GM12878 (cell line): ENCODE measurements around the gene CCT6A. TPM values are rescaled to one million over a fixed set of nuclear protein-coding genes. Genes with fewer than 3 reads are reported as not detected.

ENCODE experiments used
- CBFB ChIP-seq: IDR thresholded peaks from 2 replicates; pipeline ENCODE4 v1.6.1; 2016; ENCODE audit warnings: antibody characterized with exemption, low read depth
- E4F1 ChIP-seq: fragments of 450-650 bp; IDR thresholded peaks from 2 replicates; pipeline ENCODE4 v1.6.1; 2018; ENCODE audit warnings: borderline replicate concordance, mild to moderate bottlenecking; ENCODE audit not compliant: partially characterized antibody
- ELK1 ChIP-seq: IDR thresholded peaks from 2 replicates; pipeline ENCODE4 v1.6.1; 2012; ENCODE audit warnings: low read depth, low read length, improper control_type of control experiment
- FOS ChIP-seq: IDR thresholded peaks from 3 replicates; pipeline ENCODE4 v1.6.1; 2011; ENCODE audit warnings: borderline replicate concordance; ENCODE audit not compliant: insufficient read length; ENCODE audit errors: extremely low read depth
- FOXK2 ChIP-seq: fragments of 450-650 bp; IDR thresholded peaks from 2 replicates; pipeline ENCODE4 v1.6.1; 2017; ENCODE audit warnings: mild to moderate bottlenecking, moderate library complexity
- FOXM1 ChIP-seq: IDR thresholded peaks from 2 replicates; pipeline ENCODE4 v1.6.1; 2012; ENCODE audit warnings: low read depth, mild to moderate bottlenecking, inconsistent platforms, low read length, moderate library complexity
- GATAD2B ChIP-seq: fragments of 450-650 bp; conservative IDR thresholded peaks from 2 replicates; pipeline ENCODE4 v1.6.1; 2017; ENCODE audit warnings: low read depth, mild to moderate bottlenecking, moderate library complexity
- IRF5 ChIP-seq: fragments of 450-650 bp; IDR thresholded peaks from 2 replicates; pipeline ENCODE4 v1.6.1; 2017; ENCODE audit warnings: borderline replicate concordance
- MAX ChIP-seq: IDR thresholded peaks from 2 replicates; pipeline ENCODE4 v1.6.1; 2012; ENCODE audit warnings: low read depth, low read length, improper control_type of control experiment
- MLLT1 ChIP-seq: fragments of 450-650 bp; IDR thresholded peaks from 2 replicates; pipeline ENCODE4 v1.6.1; 2016; ENCODE audit warnings: mild to moderate bottlenecking
- PKNOX1 ChIP-seq: fragments of 450-650 bp; IDR thresholded peaks from 2 replicates; pipeline ENCODE4 v1.6.1; 2016; ENCODE audit warnings: mild to moderate bottlenecking
- RAD21 ChIP-seq: IDR thresholded peaks from 2 replicates; pipeline ENCODE4 v1.6.1; 2011; ENCODE audit warnings: mild to moderate bottlenecking, low read depth, low read length, moderate library complexity; ENCODE audit not compliant: insufficient read depth
- SREBF1 ChIP-seq: IDR thresholded peaks from 2 replicates; pipeline ENCODE4 v1.6.1; 2012; ENCODE audit warnings: mild to moderate bottlenecking, low read length
- SRF ChIP-seq, 2 experiments: IDR thresholded peaks; 2 replicates each; pipeline ENCODE4 v1.6.1; 2011; ENCODE audit warnings: low read depth in 2 of 2, low read length in 2 of 2, mild to moderate bottlenecking in 1 of 2, moderate library complexity in 1 of 2
- TCF3 ChIP-seq: IDR thresholded peaks from 2 replicates; pipeline ENCODE4 v1.6.1; 2012; ENCODE audit warnings: low read depth, mild to moderate bottlenecking, low read length, borderline replicate concordance; ENCODE audit not compliant: insufficient read depth
- TCF7 ChIP-seq: IDR thresholded peaks from 2 replicates; pipeline ENCODE4 v1.6.1; 2014; ENCODE audit warnings: antibody characterized with exemption, borderline replicate concordance
- USF2 ChIP-seq: IDR thresholded peaks from 2 replicates; pipeline ENCODE4 v1.6.1; 2011; ENCODE audit warnings: low read depth, low read length, improper control_type of control experiment, borderline replicate concordance
- YY1 ChIP-seq: IDR thresholded peaks from 2 replicates; pipeline ENCODE4 v1.6.1; 2011; ENCODE audit warnings: low read depth, mild to moderate bottlenecking, low read length
- ZNF384 ChIP-seq: IDR thresholded peaks from 2 replicates; pipeline ENCODE4 v1.6.1; 2012; ENCODE audit warnings: low read depth, mild to moderate bottlenecking, low read length, improper control_type of control experiment, borderline replicate concordance
- ZZZ3 ChIP-seq: IDR thresholded peaks from 2 replicates; pipeline ENCODE4 v1.6.1; 2011; ENCODE audit warnings: low read depth; ENCODE audit not compliant: control insufficient read depth, insufficient read length
- polyA plus RNA-seq, 11 experiments: library from polyadenylated mRNA; depleted of rRNA in 4 of 11; unstranded in 6 of 11; stranded (reverse) in 5 of 11; fragments of >200 nt; fragmentation: Nextera tagmentation in 4 of 11; fragmentation: Illumina TruSeq in 1 of 11; extraction: Ambion mirVana in 4 of 11; extraction: Trizol in 1 of 11; gene quantifications; 1 replicate in 1 of 11; 2 replicates in 10 of 11; pipeline versions ENCODE4 v1.2.1 to v1.2.3, GENCODE V29; 2011 to 2016; ENCODE audit warnings: inconsistent platforms in 2 of 11, missing spikeins in 2 of 11, low read depth in 1 of 11
- total RNA-seq, 4 experiments: library from RNA; depleted of rRNA in 3 of 4; stranded (reverse); fragments of >200 nt in 3 of 4; fragmentation: Illumina TruSeq in 1 of 4; extraction: Trizol in 1 of 4; gene quantifications; 2 replicates each; pipeline versions ENCODE4 v1.2.1 to v1.2.3, GENCODE V29; 2013 to 2021

Gene CCT6A
- total and polyA plus RNA-seq, 10 of the 15 experiments (the other 5 are each of a cell fraction or from before 2014, with no cell fraction given), result 191 to 480 (median 296) TPM

- TF ChIP-seq PKNOX1 (no peak), FOXK2 (no peak), SREBF1 (no peak), USF2 (no peak), TCF7 (no peak), SRF (IDR thresholded peaks at IDR 0.05; ENCODE audit: low read depth in 2 of 2, low read length in 2 of 2) (no peak), CBFB (no peak), FOXM1 (peak; percentile 42; the same call in 1 of the 2 replicates), TCF3 (no peak), ZNF384 (peak; percentile 28; the same call in 1 of the 2 replicates), ZZZ3 (no peak), GATAD2B (no peak), FOS (no peak), MLLT1 (no peak), YY1 (peak; percentile 53; the same call in 1 of the 2 replicates), ELK1 (no peak), RAD21 (peak; percentile 91), MAX (no peak), E4F1 (no peak), IRF5 (no peak)
These were observed 22.8 kb downstream of the CCT6A start (continued) for GRCh38 chr7:56074371-56074791.
